CD4-positive, alpha-beta T cell treated with Interleukin-12 subunit alpha and Interleukin-12 subunit beta, for 1 hour (primary cell): ENCODE results near the gene ITLN1.

Experiments used
- DNase-seq: peaks from one replicate; pipeline ENCODE4 v3.0.0-alpha.2; 2020

The ITLN1 gene

GRCh38 chr1:160853014-160853413 is 32.0 kb downstream of the ITLN1 start:
- DNase-seq: no peak

GRCh38 chr1:160850993-160851392 is 34.0 kb downstream of the ITLN1 start:
- no peak for DNase-seq

GRCh38 chr1:160850541-160850940 is 34.4 kb downstream of the ITLN1 start:
- DNase-seq: no peak

GRCh38 chr1:160846281-160846680 is 38.7 kb downstream of the ITLN1 start:
- no peak for DNase-seq

GRCh38 chr1:160844447-160845232 is 40.3 kb downstream of the ITLN1 start:
- no peak for DNase-seq

- DNase-seq: no peak
Observed at GRCh38 chr1:160841079-160841478, 43.9 kb downstream of the ITLN1 start.

GRCh38 chr1:160839746-160840145 is 45.2 kb downstream of the ITLN1 start:
- no peak for DNase-seq

GRCh38 chr1:160838888-160839287 is 46.1 kb downstream of the ITLN1 start:
- DNase-seq: no peak

GRCh38 chr1:160837558-160838205 is 47.3 kb downstream of the ITLN1 start:
- DNase-seq: peak; percentile 87

- no peak for DNase-seq
Observed at GRCh38 chr1:160836981-160837557, 47.9 kb downstream of the ITLN1 start.

- no peak for DNase-seq
Observed at GRCh38 chr1:160836561-160836960, 48.4 kb downstream of the ITLN1 start.

- DNase-seq: no peak
Observed at GRCh38 chr1:160835751-160836150, 49.2 kb downstream of the ITLN1 start.

- DNase-seq: peak; percentile 59
Observed at GRCh38 chr1:160834945-160835565, 49.9 kb downstream of the ITLN1 start.

- peak; percentile 72 for DNase-seq
Observed at GRCh38 chr1:160830321-160831153, 54.4 kb downstream of the ITLN1 start.

- no peak for DNase-seq
Observed at GRCh38 chr1:160829766-160830165, 55.2 kb downstream of the ITLN1 start.

GRCh38 chr1:160827418-160827817 is 57.6 kb downstream of the ITLN1 start:
- no peak for DNase-seq

- DNase-seq: no peak
Observed at GRCh38 chr1:160826546-160826945, 58.4 kb downstream of the ITLN1 start.
